PC-3 (cell line): ENCODE data around the gene F5.

Source experiments
- EZH2 ChIP-seq: fragments of 300-600 bp; sonication (generic); IDR thresholded peaks from one replicate; pipeline ENCODE4 v1.6.1; 2017; ENCODE audit warnings: antibody characterized with exemption, mild to moderate bottlenecking, low read length; ENCODE audit not compliant: unreplicated experiment
- TF ChIP-seq, protein P1 (sequence below): fragments of 300-600 bp; sonication (generic); conservative IDR thresholded peaks from 2 replicates; pipeline ENCODE4 v1.5.1; 2017; ENCODE audit warnings: antibody characterized with exemption, low read depth, mild to moderate bottlenecking, low read length

DNA sequence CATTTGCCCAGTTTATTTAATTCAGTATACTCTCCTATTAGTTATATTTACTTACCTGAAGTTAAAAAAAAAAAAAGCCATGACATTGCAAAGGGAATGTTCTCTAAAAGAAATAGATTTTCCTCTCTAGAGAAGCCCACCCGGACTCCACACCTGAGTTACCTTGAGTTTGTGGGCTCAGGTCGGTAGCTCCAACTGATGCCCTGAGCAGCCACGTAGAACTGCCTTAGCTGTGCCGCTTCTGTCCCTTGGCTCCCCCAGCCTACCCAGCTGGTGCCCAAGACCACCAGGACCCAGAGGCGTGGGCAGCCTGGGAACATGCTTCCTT is 250 bp downstream of the F5 start:
- TF ChIP-seq, protein P1, sequence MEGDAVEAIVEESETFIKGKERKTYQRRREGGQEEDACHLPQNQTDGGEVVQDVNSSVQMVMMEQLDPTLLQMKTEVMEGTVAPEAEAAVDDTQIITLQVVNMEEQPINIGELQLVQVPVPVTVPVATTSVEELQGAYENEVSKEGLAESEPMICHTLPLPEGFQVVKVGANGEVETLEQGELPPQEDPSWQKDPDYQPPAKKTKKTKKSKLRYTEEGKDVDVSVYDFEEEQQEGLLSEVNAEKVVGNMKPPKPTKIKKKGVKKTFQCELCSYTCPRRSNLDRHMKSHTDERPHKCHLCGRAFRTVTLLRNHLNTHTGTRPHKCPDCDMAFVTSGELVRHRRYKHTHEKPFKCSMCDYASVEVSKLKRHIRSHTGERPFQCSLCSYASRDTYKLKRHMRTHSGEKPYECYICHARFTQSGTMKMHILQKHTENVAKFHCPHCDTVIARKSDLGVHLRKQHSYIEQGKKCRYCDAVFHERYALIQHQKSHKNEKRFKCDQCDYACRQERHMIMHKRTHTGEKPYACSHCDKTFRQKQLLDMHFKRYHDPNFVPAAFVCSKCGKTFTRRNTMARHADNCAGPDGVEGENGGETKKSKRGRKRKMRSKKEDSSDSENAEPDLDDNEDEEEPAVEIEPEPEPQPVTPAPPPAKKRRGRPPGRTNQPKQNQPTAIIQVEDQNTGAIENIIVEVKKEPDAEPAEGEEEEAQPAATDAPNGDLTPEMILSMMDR, result no peak
- no peak for TF ChIP-seq EZH2
